Stimulated activated CD8-positive, alpha-beta memory T cell treated with anti-CD3 and anti-CD28 coated beads, Interleukin-15, amount 100 ng/mL, for 1 hour (primary cell): ENCODE data around the gene NPC1.
"Not testable (repeated sequence)": the region's sequence is repeated elsewhere in the genome, so short reads cannot be mapped to it uniquely, and the experiment has no call there.

Experiments used
- DNase-seq: peaks from one replicate; pipeline ENCODE4 v3.0.0-alpha.2; 2020; ENCODE audit warnings: low read depth

Gene NPC1

DNA sequence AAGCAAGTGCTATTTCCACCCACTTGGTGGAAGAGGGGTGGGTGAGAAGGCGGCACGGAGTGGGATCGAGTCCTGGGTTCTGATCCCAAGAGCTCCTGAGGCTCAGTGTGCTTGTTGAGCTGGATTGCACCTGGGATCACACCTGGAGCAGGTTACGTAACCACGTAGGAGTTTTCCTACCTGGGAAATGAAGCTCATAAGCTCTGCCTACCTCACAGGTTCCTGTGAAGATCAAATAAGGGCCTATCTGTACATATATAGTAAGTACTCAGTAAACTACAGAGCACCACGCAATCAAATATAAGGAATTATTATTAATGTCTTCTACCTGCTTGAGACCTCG is 11.0 kb downstream of the NPC1 start:
- no peak for DNase-seq

GRCh38 chr18:23574611-23575308 is 11.5 kb downstream of the NPC1 start:
- no peak for DNase-seq

DNA sequence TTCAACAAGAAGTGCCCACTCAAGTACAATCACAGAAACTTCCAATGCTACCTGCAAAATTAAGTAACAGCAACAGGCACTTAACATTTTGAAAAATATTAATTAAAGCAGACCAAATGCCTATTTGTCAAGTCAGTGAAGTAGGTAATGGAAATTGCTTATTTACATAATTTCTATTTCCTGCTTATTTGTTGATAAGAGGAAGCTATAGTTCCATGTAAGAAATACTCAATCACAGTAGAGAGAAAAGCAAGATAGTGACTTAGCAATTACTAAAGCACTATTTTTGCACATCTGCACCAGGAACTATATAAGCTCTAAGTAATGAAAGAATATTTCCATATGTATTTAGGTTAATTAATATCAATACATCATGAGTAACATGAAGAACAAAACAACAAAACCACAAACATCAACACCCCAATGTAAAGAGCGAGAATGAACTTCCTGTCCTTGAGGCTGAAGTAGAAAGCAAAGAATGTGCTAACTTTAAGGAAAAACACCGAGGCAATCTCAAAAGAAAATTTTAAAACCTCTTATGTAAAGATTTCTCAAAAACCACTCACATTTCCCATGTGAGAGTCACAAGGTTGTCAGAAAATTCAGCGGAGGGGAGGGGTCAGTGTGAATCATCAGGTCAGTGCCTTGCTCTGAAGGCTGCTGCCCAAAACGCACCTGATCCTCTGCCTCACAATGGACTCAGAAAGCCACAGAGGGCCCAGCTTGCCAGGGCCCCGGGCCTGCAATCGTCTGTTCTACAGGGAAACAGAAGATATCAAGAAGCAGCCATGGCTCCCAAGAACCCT is 12.5 kb downstream of the NPC1 start:
- no peak for DNase-seq

GRCh38 chr18:23573020-23573419 is 13.3 kb downstream of the NPC1 start:
- no peak for DNase-seq

DNA sequence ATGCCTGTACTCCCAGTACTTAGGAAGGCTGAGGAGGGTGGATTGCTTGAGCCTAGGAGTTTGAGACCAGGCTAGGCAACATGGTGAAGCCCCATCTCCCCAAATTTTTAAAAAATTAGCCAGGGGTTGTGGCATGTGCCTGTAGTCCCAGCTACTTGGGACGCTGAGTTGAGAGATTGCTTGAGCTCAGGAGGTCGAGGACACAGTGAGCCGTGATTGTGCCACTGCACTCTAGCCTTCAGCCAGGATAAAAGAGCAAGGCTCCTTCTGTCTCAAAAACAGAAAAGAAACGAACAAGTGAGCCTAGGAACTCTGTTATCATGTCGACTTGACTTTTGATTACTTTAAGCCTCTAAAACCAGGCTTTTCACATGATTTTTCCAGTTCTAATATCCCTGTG is 13.7 kb downstream of the NPC1 start:
- no peak for DNase-seq

- no peak for DNase-seq
Observed at GRCh38 chr18:23572012-23572411, 14.3 kb downstream of the NPC1 start.

GRCh38 chr18:23570912-23571504 is 15.3 kb downstream of the NPC1 start:
- no peak for DNase-seq

- no peak for DNase-seq
Observed at GRCh38 chr18:23569299-23570063, 16.8 kb downstream of the NPC1 start.

- DNase-seq, result no peak
Observed at GRCh38 chr18:23568281-23569138, 17.8 kb downstream of the NPC1 start.

DNA sequence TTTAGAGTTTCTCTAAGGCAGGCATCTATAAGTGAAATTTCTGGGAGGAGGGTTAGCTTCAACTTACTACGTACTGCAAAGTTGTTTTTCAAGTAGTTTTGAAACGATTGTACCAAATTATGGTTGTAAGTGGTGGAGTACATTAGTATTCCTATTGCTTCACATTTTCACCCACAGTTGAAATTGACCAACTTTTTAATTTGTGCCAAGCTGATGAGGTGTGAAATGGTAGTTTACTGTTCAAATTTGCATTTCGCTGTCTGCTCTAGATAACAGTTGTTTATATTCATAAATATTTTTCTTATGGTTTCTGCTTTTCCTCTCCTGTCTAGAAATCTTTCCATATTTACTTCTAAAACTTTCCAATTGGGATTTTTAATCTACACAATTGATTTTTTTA is 18.6 kb downstream of the NPC1 start:
- DNase-seq, result no peak

GRCh38 chr18:23565916-23566547 is 20.3 kb downstream of the NPC1 start:
- DNase-seq, result no peak

- DNase-seq, result no peak
Observed at GRCh38 chr18:23563377-23564043, 22.8 kb downstream of the NPC1 start.

DNA sequence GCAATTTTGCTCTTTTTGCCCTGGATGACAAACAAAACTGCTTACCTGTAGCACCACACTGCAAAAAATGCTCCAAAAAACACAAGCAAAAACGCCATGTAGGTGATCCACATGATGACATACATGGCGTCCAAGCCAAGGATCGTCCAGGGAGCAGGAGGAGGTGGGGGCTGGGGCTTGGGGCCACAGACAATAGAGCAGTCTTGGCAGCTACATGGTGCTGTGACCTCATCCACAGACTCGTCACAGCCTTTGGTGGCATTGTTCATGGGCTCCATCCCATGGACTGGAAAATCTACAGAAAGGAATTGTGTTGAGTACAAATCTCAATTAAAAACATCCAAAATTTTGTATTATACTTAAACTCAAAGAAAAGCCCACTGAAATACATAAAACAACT is 26.1 kb downstream of the NPC1 start:
- DNase-seq, result no peak

GRCh38 chr18:23557511-23557910 is 28.8 kb downstream of the NPC1 start:
- DNase-seq, result not testable (repeated sequence)

DNA sequence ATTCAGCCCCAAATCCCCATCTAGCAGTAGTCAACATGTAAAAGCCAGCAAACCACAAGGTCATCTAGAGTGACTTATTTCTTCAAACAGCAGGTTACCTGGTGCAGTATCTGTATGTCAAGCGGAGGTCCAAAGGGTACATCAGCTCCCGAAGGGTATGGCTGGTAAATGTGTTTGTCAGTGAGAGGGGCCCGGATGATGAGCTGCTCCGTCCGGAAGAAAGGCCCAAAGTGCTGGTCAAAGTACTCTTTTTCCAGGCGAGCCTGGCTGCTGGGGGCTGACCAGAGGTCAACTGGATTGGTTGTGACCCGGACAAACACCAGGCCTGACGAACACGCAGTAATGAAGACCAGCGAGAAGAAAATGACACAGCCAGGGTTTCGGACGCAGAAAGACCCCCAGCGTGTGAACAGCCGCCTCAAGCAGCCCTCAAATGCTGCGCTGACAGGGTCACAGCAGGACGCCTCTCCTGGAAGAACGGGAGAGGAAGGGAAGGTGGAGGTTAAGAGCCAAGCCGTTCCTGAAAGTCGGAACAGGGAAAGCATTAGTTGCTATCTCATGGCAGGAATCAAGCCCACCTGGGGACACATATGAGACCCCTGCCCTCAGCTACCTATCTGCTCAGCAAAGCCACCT is 30.0 kb downstream of the NPC1 start:
- DNase-seq, result no peak

DNA sequence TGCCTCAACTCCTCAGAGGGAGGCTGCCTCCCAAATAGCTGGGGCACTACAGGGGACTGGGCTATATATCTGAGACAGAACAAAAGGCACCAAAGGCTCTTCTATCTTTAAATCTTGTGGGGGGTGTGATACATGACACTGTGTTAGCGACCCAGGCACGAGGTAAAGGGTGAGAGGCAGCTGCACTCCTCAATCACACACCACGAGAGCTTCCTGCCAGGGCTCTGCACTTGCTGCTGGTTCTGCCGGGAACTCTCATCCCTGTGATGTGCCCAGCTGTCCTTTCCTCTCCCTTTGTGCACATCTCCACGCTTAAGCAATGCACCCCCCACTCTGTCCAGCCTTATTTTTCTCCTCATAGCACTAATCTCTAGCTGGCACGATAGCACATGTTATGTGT is 32.4 kb downstream of the NPC1 start:
- no peak for DNase-seq

GRCh38 chr18:23552505-23552904 is 33.8 kb downstream of the NPC1 start:
- DNase-seq, result no peak

- DNase-seq, result no peak
Observed at GRCh38 chr18:23551978-23552377, 34.3 kb downstream of the NPC1 start.

DNA sequence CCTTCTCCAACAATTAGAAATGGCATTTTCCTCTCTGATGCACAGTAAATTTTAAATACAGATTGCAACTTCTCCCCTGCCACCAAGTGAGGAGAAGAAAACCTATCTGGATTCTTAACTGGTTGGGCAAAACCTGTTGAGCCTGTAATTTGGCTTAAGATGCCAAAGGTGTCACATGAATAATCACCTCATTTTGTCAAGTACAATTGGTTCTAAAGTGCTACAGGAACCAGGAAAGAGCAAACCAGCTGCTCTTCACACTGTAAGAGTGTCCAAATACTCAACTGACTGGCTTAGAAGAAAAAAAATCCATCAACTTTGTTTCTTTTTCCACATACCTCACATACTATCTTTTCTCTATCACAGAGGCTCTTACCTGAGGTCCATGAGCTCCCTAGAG is 35.4 kb downstream of the NPC1 start:
- DNase-seq, result no peak

DNA sequence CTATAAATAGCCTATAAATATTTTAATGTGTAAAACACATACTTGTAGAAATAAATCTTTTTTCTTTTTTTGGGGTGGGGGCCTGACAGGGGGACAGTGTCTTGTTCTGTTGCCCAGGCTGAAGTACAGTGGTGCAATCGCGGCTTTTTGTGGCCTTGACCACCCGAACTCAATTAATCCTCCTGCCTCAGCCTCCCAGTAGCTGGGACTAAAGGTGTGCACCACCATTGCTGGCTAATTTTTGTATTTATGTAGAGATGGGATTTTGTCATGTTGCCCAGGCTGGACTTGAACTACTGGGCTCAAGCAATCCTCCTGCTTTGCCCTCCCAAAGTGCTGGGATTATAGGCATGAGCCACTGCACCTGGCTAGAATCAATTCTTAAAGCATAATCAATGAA is 37.6 kb downstream of the NPC1 start:
- DNase-seq, result no peak
